HG02571 (cell line): ENCODE measurements around the gene ST3GAL2.
"Not testable (repeated sequence)": the region's sequence is repeated elsewhere in the genome, so short reads cannot be mapped to it uniquely, and the experiment has no call there.

Source experiments
- ATAC-seq: cut with Tn5 transposase; IDR thresholded peaks from one replicate; pipeline ENCODE4 v1.9.1; 2021; ENCODE audit warnings: mild to moderate bottlenecking, moderate library complexity; ENCODE audit not compliant: unreplicated experiment

ST3GAL2 gene

DNA sequence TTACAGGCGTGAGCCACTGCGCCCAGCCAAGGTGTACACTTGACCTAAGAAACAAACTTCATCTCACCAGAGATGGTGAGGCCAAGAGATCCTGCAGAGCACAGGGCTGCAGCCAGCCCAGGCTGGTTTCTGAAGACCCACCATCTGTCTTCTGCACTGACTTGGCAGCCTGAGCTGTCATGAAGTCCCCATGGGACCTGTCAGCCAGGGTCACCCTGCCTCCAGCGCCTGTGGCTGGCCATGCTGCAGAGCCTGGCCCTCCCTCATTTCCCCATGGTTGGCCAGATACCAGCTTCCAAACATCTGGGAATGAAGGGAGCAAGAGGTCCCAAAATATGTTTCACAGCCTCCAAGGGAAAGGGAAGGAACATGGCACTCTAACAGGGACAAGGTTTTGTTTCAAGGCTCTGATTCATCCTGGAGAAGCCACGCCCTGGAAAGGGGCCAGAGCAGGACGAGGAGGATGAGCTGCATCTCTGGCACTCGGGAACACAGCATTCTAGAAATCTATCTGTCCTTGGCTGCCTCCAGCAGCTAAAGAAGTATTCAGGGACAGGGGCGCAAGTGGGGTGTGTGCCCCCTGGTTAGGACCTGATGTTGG is 46.9 kb downstream of the ST3GAL2 start:
- ATAC-seq = no peak

GRCh38 chr16:70391446-70391845 is 47.5 kb downstream of the ST3GAL2 start:
- no peak for ATAC-seq

DNA sequence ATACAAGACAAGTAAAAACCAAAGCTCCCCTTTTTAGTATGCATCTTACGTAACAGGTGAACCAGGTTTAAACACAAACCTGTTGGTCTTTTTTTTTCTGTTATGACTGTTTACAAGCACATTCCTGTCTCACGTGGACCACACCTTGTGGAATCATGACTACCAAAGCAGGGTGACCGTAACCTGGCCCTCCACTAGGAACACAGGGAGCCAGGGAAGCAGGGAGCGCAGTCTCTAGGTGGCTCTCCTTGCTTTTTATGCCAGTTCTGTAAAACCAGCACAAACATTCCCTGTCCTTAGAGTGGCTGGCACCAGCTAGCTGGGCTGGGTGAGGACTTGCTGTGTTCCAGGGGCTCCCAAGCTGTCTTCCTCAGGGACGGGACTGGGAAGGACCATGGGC is 48.1 kb downstream of the ST3GAL2 start:
- ATAC-seq = no peak

DNA sequence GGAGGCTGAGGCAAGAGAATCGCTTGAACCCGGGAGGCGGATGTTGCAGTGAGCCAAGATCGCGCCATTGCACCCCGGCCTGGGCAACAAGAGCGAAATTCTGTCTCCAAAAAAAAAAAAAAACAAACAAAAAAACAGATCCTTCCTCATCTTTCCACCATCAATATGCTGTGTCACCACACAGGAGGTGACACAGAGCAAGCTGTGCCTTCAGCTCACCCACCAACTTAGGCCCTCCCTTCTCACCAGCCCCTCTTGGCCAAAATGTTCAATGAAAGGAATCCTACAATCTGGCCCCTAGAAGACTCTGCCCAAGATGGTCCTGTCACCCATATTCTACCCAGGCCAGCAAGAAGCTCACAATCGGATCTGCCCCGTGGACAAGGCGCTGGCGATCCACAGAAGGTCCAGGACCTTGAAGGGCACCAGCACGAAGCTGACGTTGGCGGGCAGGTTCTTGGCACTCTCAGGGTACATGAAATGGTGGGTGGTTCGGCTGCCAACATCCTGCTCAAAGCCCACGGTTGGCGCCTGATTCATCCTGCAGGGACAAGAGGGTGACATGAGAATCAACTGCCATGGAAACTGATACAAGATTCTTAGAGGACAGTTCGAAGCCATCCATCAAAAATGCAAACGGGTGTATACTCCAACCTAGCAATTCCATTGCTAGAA is 50.8 kb downstream of the ST3GAL2 start:
- ATAC-seq = no peak

DNA sequence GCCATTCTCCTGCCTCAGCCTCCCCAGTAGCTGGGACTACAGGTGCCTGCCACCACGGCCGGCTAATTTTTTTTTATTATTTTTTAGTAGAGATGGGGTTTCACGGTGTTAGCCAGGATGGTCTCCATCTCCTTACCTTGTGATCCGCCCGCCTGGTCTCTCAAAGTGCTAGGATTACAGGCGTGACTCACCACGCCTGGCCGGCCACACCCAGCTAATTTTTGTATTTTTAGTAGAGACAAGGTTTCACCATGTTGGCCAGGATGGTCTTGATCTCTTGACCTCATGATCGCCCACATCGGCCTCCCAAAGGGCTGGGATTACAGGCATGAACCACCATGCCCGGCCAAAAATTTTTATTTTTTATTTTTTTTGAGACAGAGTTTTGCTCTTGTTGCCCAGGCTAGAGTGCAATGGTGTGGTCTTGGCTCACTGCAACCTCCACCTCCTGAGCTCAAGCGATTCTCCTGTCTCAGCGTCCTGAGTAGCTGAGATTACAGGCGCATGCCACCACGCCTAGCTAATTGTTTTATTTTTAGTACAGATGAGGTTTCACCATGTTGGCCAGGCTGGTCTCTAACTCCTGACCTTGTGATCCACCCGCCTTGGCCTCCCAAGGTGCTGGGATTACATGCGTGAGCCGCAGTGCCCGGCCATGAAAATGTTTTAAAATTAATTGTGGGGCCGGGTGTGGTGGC is 52.5 kb downstream of the ST3GAL2 start:
- not testable (repeated sequence) for ATAC-seq

- no peak for ATAC-seq
Observed at GRCh38 chr16:70383421-70383960, 55.4 kb downstream of the ST3GAL2 start.

- no peak for ATAC-seq
Observed at GRCh38 chr16:70381604-70382342, 57.1 kb downstream of the ST3GAL2 start.

DNA sequence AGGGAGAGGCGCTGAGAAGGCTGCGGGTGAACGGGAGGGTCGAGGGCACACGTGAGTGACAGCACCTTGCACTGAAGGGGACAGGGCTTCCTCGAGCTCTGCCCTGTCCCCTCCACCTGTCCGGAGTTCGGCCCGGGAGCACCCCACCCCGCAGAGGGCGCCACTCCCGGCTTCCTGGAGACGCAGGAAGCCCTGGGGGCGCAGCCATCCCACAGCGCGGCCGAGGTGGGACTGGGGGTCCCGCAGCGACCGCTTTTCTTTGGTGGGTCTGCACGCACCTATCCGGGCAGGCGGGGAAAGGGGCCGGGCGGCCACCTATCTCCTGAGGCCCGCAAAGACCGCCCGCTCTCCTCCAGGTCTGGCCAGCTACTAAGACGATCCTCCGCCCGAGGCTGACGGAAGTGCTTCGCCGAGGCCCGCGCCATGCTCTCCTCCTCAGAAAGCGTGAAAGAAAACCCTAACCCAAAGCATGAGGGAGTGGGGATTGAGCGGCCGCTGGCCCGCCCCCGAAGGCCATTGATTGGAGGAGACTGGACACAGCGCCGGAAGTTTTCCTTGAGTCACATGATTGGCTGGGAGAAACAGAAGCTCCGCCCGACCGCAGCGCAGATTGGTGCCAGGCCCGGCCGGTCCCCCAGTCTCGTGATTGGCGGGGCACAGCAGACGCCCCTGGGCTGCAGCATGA is 57.8 kb downstream of the ST3GAL2 start:
- peak; percentile 91 for ATAC-seq

- ATAC-seq = peak; percentile 30
Observed at GRCh38 chr16:70380248-70380918, 58.5 kb downstream of the ST3GAL2 start.

DNA sequence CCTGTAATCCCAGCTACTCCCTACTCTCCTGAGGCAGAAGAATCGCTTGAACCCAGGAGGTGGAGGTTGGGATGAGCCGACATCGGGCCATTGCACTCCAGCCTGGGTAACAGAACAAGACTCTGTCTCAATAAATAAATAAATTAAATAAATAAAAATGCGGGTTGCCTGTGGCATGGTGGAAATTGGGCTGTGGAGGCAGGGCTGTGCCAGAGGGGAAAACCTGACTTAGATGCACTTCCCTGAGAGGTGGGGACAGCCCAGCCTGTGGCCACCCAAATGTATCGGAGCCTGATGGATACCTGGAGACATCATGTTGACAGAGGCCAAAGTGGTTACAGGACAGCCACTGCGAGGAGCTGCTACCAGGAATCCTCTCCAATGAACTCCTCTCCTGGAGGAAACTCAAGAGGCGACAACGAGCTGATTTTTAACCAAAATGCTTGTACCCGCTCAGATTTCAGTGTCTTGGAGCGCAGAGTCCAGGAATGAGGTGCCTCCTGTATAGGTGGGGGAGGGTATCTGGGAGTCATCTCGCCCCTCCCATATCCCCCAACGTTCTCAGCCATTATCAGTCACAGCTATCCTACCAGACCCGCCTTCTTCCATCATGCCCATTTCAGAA is 59.9 kb downstream of the ST3GAL2 start:
- ATAC-seq = no peak

DNA sequence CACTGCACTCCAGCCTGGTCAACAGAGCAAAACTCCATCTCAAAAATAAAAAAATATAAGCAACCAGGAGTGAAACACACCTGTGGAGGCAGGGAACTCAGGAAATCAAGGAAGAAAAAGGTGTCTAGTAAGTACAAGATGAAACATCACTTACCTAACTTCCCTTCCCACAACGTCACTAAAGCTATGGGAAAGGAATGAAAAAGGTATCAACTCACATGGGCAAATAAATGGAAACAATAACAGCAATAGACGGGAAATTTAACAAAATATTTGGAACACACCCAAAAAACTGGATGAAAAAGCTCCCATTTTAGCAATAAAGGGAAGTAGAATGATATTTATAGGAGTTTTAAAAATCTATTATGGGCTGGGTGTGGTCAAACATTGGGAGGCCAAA is 61.1 kb downstream of the ST3GAL2 start:
- ATAC-seq = no peak

GRCh38 chr16:70375636-70376611 is 63.0 kb downstream of the ST3GAL2 start:
- ATAC-seq = no peak

- ATAC-seq = no peak
Observed at GRCh38 chr16:70374213-70374612, 64.7 kb downstream of the ST3GAL2 start.

DNA sequence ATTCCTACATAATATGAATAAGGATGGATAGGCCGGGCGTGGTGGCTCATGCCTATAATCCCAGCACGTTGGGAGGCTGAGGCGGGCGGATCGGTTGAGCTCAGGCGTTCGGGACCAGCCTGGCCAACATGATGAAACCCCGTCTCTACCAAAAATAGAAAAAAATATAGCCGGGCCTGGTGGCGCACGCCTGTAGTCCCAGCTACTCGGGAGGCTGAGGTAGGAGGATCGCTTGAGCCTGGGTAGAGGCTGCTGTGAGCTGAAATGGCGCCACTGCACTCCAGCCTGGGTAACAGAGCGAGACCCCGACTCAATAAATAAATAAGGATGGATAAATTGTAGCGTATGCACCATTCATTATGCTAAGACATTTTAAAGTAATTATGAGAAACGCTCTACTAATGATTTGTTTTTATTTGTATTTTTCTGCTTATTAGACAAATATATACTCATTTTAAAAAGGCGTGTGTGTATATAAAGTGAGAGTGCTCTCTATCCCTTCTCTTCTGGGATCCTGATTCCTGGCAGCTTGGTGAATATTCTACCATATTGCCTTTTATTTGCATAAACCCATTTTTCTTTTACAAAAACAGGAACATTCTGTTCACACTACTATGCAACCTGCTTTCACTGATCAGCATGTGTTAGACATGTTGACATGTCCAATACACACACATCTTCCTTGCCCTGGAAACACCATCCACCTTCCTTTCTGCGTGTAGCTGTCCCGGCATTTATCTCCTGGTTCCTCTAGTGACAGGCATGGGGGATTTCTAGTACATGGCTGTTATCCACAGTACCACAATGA is 65.8 kb downstream of the ST3GAL2 start:
- ATAC-seq = no peak

- no peak for ATAC-seq
Observed at GRCh38 chr16:70370924-70371323, 68.0 kb downstream of the ST3GAL2 start.

GRCh38 chr16:70370145-70370544 is 68.8 kb downstream of the ST3GAL2 start:
- not testable (repeated sequence) for ATAC-seq

- ATAC-seq = no peak
Observed at GRCh38 chr16:70364399-70364798, 74.5 kb downstream of the ST3GAL2 start.

- no peak for ATAC-seq
Observed at GRCh38 chr16:70359552-70359951, 79.3 kb downstream of the ST3GAL2 start.
